Left cardiac atrium (tissue), 4 donors: ENCODE data around the gene MAPK8IP3. TPM values are rescaled to one million over a fixed set of nuclear protein-coding genes. Genes with fewer than 3 reads are reported as not detected.
"Not testable (repeated sequence)": the region's sequence is repeated elsewhere in the genome, so short reads cannot be mapped to it uniquely, and the experiment has no call there.

Experiments used
- ATAC-seq, 2 donors: fragments of 200-7000 bp; cut with Tn5 transposase; one replicate each; pipeline ENCODE4 v1.9.1; 2020; ENCODE audit warnings: mild to moderate bottlenecking in 2 of 2, moderate library complexity in 2 of 2
- DNase-seq: peaks from one replicate; pipeline ENCODE4 v3.0.0-alpha.2; 2020
- intact Hi-C, 2 donors: fragments of 100-400 bp; cut with DNase I; formaldehyde crosslinking; loops; one replicate each; pipeline versions ENCODE4 v1.14.1 to v1.15.1; 2022 to 2023
- total RNA-seq, 2 donors: library from RNA; stranded (reverse); fragmentation: NEBNext Ultra II Directional; extraction: Animal tissue kit (Norgen Biotek cat#: 25700); gene quantifications; one replicate each; pipeline ENCODE4 v1.2.1, GENCODE V29; 2021
- donor health status: DM: no; HTN: yes; CAD: no.
- donor health status: DM: no; HTN: yes; CAD: no; lungs with severe emphysema.
- donor health status: DM: yes; HTN: yes; CAD: no.
- donor health status: Dilated cardiomyopathy.

MAPK8IP3 gene
- total RNA-seq, 2 donors from 2014 or later: 60.9 to 70.4 TPM

DNA sequence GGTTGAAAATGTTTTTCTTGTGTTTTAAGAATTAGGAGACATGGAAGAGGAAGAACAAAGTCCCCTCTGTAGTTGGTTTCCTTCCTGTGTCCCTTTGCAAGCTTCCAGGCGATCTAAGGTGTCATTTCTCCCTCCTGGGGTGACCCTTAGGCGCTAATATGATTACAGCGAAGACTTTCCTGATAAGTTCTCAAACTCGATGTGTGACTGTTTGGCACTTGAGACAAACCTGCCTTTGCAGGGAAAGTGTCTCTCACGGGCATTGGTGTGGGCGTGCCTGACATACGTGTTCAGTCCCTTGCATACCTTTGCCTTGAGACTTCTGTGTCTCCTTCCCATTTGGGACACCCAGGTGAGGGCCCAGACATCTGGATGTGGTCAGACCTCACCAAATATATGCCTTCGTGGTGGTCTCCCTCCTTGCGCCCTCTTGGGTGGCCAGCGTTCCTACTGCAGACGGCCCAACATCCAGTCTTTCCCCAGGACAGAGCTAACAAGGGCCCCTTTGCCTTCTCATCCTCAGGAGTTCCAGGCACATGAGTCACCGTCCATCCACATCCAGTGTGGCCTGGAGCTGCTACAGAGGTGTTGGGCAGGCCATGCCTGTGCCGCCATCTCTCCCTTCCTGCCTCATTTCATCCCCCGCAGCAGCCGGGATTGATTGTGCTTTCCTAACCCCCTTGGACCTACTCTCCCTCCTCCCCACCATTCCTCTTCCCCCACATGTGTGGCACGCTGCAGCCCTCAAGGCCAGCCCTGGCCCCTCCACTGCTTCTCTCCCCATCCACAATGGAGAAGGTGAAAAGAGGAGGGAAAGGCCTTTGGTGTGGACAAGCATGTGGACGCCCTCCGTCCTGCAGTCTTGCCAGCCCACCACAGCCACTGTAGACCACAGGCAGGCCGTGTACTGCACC is 31.0 kb upstream of the MAPK8IP3 start:
- ATAC-seq (no peak), DNase-seq (no peak)
- intact Hi-C loops: loop anchor here in 1 of 2 donors (10.0 kb wide), 1 partner anchor 60 kb away; the partner anchor contains the start of genes CRAMP1 and IFT140

DNA sequence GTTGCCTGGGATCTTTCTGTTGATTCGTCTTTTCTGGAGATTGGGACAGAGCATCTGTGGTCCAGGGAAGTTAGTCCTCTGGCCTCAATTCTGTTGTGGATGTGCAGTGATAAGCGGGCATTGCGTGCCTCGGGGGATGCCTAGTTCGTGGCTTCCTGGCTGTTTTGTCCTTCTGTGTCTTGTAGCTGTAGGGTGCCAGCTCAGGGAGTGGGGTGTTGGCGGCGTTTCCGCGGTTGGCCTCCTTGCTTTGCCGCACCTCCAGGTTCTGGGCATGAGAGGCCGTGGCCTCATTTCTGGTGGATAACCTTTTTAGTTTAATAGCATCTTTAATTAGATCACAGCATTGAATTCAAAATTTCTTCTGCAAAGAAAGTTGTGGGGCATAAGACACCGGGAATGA is 29.3 kb upstream of the MAPK8IP3 start:
- no peak for ATAC-seq

DNA sequence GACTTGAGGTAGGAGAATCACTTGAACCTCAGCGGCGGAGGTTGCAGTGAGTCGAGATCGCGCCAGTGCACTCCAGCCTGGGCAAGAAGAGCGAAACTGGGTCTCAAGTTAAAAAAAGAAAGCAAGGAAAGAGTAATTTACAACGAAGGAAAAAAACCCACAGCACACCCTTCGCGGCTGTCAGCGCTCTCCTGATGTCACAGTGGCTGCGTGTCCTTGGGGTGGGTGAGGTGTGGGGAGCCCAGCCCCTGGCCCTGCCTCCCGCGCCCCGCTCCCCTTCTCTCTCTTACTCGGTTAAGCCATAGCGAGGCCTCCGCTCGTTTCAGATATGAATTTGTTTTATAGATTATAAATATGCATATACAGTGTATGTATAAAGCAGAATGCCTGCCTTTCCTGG is 28.7 kb upstream of the MAPK8IP3 start:
- ATAC-seq: no peak
- no peak for DNase-seq
- intact Hi-C loops: loop anchor here in 1 of 2 donors (10.0 kb wide), 1 partner anchor 63 kb away; the partner anchor contains the start of genes CRAMP1 and IFT140

More for the DNA sequence above, 29.3 kb upstream of the MAPK8IP3 start:
- DNase-seq: no peak
- intact Hi-C loops: loop anchor here in 1 of 2 donors (10.0 kb wide), 1 partner anchor 62 kb away; the partner anchor contains the start of genes CRAMP1 and IFT140

DNA sequence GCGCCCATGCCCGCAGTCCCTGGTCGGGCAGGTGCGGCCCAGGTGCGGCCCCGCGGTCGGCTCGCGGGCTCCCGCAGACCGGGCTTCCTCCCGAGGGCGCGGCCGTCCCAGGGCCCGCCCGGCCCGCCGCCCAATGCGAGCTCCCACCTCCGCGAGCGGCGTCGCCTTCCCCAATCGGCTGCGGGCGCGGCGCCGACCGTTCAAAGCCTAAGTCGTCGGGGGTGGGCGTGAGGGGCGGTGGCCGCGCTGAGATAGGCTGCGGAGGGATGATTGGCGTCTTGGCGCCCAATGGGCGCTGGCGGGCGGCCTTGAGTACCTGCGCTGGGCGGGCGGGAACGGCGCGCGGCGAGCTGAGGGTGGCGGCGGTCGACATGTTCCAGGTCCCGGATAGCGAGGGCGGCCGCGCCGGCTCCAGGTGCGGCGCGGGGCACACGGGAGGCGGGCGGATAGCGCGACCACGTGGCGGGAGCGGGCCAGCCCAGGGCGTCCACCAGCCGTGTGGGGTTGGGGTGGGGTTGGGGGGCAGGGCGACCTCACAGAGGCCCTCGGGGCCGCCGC is 28.0 kb upstream of the MAPK8IP3 start, which contains the start of gene JPT2:
JPT2 (plus strand) TSS at position 338 of the 558 bp plus-strand sequence; CDS start at position 372, 34 bp downstream.
- intact Hi-C loops: loop anchor here in 1 of 2 donors (10.0 kb wide), 1 partner anchor 63 kb away; the partner anchor contains the start of genes CRAMP1 and IFT140
- DNase-seq (peak; percentile 98), ATAC-seq (peak; percentile 99)

DNA sequence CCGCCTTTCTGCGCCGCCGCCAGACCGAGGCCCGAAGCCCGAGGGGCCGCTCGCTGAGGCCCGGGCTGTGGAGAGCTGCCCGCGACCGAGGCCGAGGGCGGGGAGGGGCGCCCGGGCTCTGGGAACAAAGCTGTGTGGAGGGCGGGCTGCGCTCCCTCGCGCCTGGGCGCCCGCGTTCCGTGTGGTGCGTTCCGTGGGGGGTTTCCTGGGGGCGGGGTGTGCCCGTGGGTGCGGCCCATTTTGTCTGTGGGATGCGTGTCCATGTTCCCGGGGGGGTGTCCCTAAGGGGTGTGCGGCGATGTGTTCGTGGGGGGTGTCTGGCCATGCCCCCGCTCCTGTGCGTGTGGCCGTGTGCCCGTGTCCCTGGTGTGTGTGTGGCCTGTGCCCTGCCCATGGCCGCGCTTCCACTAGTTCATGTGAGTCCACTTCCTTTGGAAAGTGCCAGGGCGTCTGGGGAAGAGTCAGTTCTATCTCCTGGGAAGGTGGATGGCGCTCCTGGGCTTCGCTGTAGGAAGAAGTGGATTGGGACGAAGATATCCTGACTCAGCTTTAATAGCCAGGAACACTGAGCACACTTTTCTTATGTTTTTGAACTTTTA is 27.4 kb upstream of the MAPK8IP3 start:
- DNase-seq (peak; percentile 44), ATAC-seq (peak; percentile 35 to 39)
- intact Hi-C loops: loop anchor here in 1 of 2 donors (10.0 kb wide), 1 partner anchor 64 kb away; the partner anchor contains the start of genes CRAMP1 and IFT140

DNA sequence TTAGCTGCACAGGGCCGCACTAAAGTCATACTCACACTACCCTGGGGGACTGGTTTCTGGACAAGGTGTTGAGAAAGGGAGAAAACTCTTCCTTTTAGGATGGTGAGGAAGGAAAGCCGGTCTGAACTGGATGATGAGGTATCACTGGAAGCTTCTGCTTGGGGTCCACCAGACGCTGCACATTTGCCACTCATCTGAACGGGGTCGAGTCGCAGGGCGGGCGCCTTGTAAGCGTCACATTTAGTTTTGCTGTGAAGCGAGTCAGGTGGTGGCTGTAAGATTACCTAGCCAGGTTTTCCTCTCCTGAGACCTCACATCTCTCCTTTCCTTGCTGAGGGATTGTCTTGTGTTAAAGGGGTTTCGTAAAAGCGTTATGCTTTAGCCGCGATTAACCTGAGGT is 25.6 kb upstream of the MAPK8IP3 start:
- DNase-seq (no peak), ATAC-seq (no peak)
- intact Hi-C loops: no loop called here

DNA sequence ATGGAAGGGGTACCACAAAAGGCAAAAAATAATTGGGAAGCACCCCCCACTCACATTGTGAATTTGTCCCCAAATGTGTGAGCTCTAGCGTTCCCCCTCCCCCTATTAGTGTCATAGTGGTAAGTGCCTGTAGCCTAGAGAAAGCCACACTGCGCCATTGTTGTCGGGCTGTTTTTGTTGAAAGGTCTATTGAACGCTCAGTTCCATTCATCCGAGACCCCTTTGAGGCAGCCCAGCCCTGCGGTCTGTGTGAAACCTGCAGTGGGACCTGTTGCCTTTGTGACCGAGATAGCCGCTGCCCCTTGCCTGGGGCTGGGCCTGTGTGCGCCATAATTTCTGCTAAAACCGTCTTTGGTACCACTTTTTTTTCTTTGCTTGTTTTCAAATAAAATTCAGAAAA is 25.0 kb upstream of the MAPK8IP3 start:
- no peak for DNase-seq
- ATAC-seq: no peak
- intact Hi-C loops: no loop called here

DNA sequence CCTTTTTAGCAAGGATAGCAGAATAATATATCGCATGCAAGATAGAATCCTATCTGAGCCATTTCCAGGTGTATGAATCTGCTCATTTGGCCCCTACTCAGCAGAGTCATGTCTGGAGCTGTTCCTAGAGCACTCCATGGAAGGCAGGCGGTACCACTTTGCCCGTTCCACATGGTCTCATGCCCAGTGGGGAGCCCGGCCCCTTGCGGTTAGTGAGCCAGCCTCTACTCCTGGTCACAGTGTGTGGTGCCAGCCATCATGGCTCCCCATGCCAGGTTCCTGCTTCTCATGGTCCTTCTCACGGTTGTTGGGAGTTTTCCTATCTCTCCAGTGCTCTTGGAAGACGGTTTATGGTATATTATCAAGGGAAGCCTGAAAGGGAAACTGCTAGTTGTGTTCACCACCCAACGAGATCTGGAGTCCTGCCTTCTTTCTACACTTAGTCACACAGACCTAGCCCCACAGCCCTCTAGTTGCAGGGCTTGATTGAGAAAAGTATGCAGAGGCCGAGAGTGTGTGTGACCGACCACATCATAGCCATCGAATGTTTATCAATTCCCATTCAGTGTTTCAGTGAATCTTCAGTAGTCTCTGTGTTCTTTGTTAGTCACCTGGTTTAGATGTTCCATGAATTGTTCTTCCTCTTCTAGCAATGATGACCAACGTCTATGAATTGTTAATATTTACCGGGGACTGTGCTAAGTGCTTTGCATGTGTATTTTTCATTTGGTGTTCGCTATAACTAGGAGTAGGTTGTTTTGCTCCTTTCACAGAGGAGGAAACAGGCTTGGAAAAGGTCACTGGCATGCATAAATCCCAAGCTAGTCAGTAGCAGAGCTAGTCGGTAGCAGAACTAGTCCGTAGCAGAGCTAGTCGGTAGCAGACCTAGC is 18.3 kb upstream of the MAPK8IP3 start:
- ATAC-seq: no peak
- intact Hi-C loops: no loop called here
- DNase-seq: no peak

DNA sequence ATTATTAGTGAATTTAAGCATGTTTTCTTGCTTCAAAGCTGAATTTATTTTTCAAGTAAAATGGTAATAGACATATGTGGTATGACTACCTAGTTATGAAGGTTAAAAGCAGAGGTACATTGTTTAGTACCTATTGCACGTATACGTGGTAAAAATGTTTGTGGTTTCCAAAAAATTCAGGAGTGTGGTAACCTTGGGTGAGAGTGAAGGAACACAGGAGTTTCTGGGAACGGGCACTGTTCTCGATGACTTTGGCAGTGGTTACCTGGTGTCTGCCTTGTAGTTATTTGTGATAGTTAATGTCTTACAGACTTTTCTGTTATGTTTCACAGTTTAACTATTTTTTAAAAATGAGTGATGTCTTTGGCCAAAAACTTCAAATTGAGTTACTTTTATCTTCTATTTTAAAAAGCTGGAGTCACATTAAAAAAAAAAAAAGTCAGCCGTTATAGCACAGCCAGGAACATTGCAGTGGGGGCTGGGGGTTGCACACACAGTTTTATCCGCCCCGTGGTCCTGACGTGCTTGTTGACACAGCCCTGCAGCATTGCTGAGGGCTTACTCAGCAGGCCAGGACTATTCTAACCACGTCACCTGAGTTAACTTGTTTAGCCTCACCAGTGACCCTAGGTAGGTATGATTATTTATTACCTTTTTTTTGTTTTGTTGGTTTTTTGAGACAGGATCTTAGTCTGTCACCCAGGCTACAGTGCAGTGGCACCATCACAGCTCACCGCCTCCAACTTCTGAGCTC is 17.0 kb upstream of the MAPK8IP3 start:
- DNase-seq: no peak
- peak in 1 of 2 donors; percentile 50 for ATAC-seq
- intact Hi-C loops: no loop called here

DNA sequence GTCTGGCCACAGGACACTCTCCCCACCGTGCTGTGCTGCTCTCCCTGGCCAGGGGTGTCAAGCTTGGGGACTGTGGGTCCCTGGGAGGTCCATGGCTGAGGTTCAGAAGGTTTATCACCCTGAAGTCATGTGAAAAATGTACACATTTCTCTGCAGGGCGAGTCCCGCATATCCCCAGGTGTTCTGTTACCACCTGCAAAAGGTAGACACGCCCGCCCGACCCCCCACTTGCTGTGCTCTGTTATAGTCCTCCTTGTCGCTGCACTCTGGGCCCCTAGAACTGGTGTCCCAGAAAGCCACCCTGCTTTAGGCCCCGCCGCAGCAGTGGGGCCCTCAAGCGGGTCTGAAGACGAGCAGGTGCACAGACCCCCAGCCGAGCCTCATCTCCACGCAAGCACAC is 16.1 kb upstream of the MAPK8IP3 start:
- DNase-seq (peak; percentile 10), ATAC-seq (no peak)
- intact Hi-C loops: no loop called here

DNA sequence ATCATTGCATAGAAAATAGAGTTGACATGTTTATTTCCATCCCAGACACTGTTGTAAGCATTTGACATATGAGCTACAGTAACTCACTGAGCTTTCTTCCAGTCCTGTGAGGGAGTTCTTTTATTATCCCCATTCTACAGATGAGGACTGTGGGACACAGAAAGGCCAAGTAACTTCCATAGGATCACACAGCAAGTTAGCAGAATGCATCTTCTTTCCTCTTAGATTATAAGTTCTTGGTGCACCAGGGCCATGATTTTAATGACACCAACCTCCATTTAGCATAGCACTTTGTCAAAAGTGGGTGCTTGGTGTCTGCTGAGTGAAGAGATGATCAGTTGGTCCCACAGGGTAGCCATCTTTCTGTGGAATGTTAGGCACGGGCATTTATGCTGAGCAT is 15.2 kb upstream of the MAPK8IP3 start:
- intact Hi-C loops: no loop called here
- DNase-seq (peak; percentile 2), ATAC-seq (no peak)

DNA sequence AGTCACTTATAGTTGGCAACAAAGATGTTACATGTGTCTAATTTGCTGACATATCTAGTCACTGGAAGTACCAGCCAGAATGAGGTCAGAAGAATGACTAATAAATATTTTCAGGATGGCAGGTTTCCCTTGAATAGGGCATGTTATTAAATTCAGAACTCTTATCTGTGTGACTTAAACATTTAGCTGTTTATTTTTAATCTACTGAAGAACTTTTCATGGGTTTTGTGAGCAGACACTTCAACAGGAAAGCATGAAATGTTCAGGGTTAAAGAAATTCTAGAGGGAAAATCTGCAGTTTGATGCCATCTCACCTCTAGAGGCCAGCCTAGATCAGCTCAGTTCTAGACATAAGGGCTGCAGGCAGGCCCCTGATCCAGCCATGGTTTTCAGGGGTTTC is 14.7 kb upstream of the MAPK8IP3 start:
- intact Hi-C loops: no loop called here
- ATAC-seq (peak in 1 of 2 donors; percentile 65), DNase-seq (no peak)

DNA sequence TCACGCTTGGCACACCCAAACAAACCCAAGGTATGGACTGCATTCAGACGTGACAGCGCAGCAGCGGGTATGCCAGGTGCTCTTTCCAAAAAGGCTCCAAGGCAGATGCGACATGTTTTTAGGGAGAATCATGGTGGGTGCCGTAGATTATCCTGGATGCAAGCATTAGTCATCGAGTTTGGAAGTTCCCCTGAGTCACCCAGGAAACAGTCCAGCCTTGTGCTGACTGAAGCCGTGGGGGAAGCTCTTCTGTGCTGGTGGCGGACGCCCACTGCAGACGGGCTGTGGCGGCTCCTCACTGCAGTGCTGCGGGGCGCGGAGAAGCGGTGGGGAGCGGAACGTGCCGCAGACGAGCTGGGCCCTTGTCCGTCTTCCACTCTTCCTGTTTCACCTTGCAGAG is 14.0 kb upstream of the MAPK8IP3 start:
- DNase-seq (peak; percentile 12), ATAC-seq (peak in 1 of 2 donors; percentile 69)
- intact Hi-C loops: no loop called here

DNA sequence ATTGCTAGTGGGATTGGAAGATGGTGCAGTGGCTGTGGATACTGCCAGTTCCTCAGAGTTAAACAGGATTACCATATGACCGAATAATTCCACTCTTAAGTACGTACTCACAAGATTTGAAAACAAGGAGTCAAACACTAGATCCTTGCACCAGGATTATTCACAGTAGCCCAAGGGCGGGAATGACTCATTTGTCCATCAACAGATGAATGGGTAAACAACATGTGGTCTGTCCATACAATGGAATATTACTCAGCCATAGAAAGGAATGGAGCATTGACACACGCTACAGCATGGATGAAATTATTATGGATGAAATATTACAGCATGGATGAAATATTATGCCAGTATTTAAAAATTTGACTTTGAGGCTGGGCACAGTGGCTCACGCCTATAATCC is 9.1 kb upstream of the MAPK8IP3 start:
- ATAC-seq: no peak
- intact Hi-C loops: no loop called here
- DNase-seq: no peak

DNA sequence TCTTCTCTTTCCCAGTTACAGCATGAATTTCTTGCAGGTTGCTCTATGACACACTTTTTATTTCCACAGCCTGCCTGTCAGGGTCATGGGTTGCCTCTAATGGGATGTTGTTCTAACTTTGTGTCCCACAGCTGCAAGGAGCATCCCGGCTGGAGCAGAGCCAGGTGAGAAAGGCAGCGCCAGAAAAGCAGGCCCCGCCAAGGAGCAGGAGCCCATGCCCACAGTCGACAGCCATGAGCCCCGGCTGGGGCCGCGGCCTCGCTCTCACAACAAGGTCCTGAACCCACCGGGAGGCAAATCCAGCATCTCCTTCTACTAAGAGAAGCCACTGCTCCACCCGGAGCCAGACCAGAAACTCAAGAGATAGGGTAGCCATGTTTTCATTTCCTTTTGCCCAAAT is 7.3 kb upstream of the MAPK8IP3 start:
- intact Hi-C loops: no loop called here
- no peak for ATAC-seq
- peak; percentile 9 for DNase-seq

DNA sequence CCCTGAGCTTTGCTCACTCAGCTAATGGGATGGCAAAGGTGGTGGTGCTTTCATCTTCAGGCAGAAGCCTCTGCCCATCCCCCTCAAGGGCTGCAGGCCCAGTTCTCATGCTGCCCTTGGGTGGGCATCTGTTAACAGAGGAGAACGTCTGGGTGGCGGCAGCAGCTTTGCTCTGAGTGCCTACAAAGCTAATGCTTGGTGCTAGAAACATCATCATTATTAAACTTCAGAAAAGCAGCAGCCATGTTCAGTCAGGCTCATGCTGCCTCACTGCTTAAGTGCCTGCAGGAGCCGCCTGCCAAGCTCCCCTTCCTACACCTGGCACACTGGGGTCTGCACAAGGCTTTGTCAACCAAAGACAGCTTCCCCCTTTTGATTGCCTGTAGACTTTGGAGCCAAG is 5.7 kb upstream of the MAPK8IP3 start:
- intact Hi-C loops: no loop called here
- ATAC-seq: no peak
- DNase-seq: peak; percentile 3

DNA sequence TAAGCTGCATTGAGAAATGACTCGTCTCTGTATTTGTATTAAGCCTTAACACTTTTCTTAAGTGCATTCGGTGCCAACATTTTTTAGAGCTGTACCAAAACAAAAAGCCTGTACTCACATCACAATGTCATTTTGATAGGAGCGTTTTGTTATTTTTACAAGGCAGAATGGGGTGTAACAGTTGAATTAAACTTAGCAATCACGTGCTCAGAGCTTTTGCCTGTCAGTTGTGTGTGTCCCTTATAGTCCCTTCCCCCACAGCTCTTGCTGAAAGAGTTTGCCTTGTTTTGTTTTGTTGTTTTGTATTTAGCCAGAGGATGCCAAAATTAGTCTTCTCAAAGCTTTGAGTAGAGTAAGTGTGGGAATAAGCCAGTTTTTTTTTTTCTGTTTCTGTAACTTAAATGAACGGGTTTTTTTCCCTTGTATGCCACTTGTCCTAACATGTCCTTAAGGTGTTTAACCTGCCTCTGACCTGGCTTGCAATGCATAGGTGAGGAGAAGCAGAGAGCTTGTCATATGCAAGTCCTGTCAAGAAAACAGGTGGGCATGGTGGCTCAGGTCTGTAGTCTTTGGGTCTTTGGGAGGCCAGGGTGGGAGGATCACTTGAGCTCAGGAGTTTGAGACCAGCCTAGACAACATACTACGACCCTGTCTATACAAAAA is 4.6 kb upstream of the MAPK8IP3 start:
- ATAC-seq (no peak), DNase-seq (peak; percentile 1)
- intact Hi-C loops: no loop called here

DNA sequence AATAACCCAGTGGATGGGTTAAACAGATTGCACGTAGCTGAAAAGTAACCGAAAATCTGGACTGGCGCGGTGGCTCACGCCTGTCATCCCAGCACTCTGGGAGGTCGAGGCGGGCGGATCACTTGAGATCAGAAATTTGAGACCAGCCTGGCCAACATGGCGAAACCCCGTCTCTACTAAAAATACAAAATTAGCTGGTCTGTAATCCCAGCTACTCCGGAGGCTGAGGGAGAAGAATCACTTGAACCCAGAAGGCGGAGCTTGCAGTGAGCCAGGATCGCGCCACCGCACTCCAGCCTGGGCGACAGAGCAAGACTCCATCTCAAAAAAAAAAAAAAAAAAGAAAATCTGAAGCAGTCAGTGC is 689 bp upstream of the MAPK8IP3 start:
- DNase-seq: peak; percentile 42
- intact Hi-C loops: not testable (repeated sequence)
- ATAC-seq: peak; percentile 17 to 27
